ENCODE data around the gene STAM2. TPM values are rescaled to one million over a fixed set of nuclear protein-coding genes. Genes with fewer than 3 reads are reported as not detected.

Gene STAM2
- total and polyA plus RNA-seq, 2 of the 13 experiments (the other 11 are each of a cell fraction or from before 2014, with no cell fraction given), result 14.7 to 24.1 TPM

DNA sequence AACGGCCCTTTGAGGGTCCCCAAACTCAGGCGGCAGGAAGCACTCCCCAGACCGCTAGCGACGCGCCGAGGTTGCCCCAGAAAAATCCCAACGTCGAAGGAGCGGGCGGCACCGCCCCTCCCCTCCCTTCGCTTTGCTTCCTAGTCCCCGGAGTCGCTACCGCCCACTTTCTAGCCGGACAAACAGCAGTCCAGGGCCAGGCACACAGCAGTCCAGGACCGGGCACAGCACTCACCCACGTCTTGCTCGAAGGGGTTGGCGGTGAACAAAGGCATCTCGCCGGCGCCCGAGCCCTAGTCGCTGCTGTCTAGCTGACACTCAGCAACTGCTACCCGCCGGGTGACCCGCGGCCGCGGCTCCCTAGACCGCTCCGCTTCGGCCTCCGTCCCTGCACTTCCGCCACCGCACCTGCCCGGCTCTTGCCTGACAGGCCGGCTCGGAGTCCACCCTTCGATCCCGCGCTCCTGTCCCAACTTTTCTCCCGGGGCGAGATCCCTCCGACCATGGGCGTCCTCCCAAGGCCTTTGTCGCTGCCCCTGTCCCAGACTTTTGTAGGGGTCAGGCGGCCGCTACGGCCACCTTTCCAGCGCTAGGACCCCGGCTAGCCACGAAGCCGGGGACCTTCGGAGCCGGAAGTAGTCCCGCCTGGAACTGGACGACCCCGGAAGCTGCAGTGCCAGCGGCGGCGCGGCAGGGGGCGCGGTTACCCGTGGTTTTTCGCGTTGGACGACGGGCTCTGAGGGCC is at the start of gene STAM2 (continued):
- TF ChIP-seq NCOA2 (CRISPR knock-in tag; IDR thresholded peaks at IDR 0.05) (peak; percentile 35; the same call in 1 of the 2 replicates), SMC3 (IDR thresholded peaks at IDR 0.05; ENCODE audit: low read length) (peak; percentile 56; the same call in 1 of the 2 replicates), CBX2 (IDR thresholded peaks at IDR 0.05; ENCODE audit: low read depth, low read length) (no peak), CBX2 (CRISPR knock-in tag; IDR thresholded peaks at IDR 0.05; ENCODE audit: low read depth) (no peak), RNF2 (conservative IDR thresholded peaks at IDR 0.05; ENCODE audit: low read depth) (peak; percentile 76; the same call in 1 of the 2 replicates), ZNF83 (CRISPR knock-in tag; IDR thresholded peaks at IDR 0.05; ENCODE audit: borderline replicate concordance) (peak; percentile 91; the same call in 1 of the 2 replicates), GTF2F1 (IDR thresholded peaks at IDR 0.05; ENCODE audit: low read length) (peak; percentile 20; the same call in 1 of the 2 replicates), ATF7-NPFF (CRISPR knock-in tag; IDR thresholded peaks at IDR 0.05; ENCODE audit: low read depth) (0 out of 2 replicates have a peak, but pooled peaks have one; percentile 63), ZNF333 (CRISPR knock-in tag; IDR thresholded peaks at IDR 0.05; ENCODE audit: borderline replicate concordance) (peak; percentile 81), ZNF614 (CRISPR knock-in tag; IDR thresholded peaks at IDR 0.05; ENCODE audit: borderline replicate concordance) (no peak; the same call in 1 of the 2 replicates), ZSCAN20 (CRISPR knock-in tag; IDR thresholded peaks at IDR 0.05; ENCODE audit: borderline replicate concordance) (peak; percentile 83; the same call in 1 of the 2 replicates), ELF1 (CRISPR knock-in tag; IDR thresholded peaks at IDR 0.05) (peak; percentile 100), KLF15 (CRISPR knock-in tag; IDR thresholded peaks at IDR 0.05; ENCODE audit: borderline replicate concordance) (peak; percentile 83; the same call in 1 of the 2 replicates), SCMH1 (CRISPR knock-in tag; IDR thresholded peaks at IDR 0.05; ENCODE audit: borderline replicate concordance) (no peak), CSRNP2 (CRISPR knock-in tag; conservative IDR thresholded peaks at IDR 0.05; ENCODE audit: low read depth) (no peak), ZMYM3 (CRISPR knock-in tag; IDR thresholded peaks at IDR 0.05) (0 out of 2 replicates have a peak, but pooled peaks have one; percentile 17), RBAK (CRISPR knock-in tag; IDR thresholded peaks at IDR 0.05) (no peak), NCOA5 (CRISPR knock-in tag; IDR thresholded peaks at IDR 0.05) (no peak)
- TF ChIP-seq, protein P1, sequence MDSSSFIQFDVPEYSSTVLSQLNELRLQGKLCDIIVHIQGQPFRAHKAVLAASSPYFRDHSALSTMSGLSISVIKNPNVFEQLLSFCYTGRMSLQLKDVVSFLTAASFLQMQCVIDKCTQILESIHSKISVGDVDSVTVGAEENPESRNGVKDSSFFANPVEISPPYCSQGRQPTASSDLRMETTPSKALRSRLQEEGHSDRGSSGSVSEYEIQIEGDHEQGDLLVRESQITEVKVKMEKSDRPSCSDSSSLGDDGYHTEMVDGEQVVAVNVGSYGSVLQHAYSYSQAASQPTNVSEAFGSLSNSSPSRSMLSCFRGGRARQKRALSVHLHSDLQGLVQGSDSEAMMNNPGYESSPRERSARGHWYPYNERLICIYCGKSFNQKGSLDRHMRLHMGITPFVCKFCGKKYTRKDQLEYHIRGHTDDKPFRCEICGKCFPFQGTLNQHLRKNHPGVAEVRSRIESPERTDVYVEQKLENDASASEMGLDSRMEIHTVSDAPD (CRISPR knock-in tag; IDR thresholded peaks at IDR 0.05), result peak; percentile 85
- TF ChIP-seq, protein P2, sequence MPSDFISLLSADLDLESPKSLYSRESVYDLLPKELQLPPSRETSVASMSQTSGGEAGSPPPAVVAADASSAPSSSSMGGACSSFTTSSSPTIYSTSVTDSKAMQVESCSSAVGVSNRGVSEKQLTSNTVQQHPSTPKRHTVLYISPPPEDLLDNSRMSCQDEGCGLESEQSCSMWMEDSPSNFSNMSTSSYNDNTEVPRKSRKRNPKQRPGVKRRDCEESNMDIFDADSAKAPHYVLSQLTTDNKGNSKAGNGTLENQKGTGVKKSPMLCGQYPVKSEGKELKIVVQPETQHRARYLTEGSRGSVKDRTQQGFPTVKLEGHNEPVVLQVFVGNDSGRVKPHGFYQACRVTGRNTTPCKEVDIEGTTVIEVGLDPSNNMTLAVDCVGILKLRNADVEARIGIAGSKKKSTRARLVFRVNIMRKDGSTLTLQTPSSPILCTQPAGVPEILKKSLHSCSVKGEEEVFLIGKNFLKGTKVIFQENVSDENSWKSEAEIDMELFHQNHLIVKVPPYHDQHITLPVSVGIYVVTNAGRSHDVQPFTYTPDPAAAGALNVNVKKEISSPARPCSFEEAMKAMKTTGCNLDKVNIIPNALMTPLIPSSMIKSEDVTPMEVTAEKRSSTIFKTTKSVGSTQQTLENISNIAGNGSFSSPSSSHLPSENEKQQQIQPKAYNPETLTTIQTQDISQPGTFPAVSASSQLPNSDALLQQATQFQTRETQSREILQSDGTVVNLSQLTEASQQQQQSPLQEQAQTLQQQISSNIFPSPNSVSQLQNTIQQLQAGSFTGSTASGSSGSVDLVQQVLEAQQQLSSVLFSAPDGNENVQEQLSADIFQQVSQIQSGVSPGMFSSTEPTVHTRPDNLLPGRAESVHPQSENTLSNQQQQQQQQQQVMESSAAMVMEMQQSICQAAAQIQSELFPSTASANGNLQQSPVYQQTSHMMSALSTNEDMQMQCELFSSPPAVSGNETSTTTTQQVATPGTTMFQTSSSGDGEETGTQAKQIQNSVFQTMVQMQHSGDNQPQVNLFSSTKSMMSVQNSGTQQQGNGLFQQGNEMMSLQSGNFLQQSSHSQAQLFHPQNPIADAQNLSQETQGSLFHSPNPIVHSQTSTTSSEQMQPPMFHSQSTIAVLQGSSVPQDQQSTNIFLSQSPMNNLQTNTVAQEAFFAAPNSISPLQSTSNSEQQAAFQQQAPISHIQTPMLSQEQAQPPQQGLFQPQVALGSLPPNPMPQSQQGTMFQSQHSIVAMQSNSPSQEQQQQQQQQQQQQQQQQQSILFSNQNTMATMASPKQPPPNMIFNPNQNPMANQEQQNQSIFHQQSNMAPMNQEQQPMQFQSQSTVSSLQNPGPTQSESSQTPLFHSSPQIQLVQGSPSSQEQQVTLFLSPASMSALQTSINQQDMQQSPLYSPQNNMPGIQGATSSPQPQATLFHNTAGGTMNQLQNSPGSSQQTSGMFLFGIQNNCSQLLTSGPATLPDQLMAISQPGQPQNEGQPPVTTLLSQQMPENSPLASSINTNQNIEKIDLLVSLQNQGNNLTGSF (CRISPR knock-in tag; IDR thresholded peaks at IDR 0.05), result peak; percentile 78; the same call in 1 of the 2 replicates
- TF ChIP-seq, protein P3, sequence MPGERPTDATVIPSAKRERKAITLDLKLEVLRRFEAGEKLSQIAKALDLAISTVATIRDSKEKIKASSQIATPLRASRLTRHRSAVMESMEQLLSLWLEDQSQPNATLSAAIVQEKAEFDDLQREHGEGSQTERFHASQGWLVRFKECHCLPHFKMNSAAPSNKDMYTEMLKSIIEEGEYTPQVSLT (CRISPR knock-in tag; IDR thresholded peaks at IDR 0.05; ENCODE audit: borderline replicate concordance, low read depth), result 0 out of 2 replicates have a peak, but pooled peaks have one; percentile 27
